Type B pancreatic cell (in vitro differentiated cells): ENCODE measurements around the gene TAC3. TPM values are rescaled to one million over a fixed set of nuclear protein-coding genes. Genes with fewer than 3 reads are reported as not detected.
A peak's percentile ranks its signal among the peaks of the same experiment; 100 is the strongest.
"Not testable (repeated sequence)": the region's sequence is repeated elsewhere in the genome, so short reads cannot be mapped to it uniquely, and the experiment has no call there.

Experiments used
- DNase-seq: peaks from one replicate; pipeline ENCODE4 v3.0.0; 2021; ENCODE audit warnings: mixed read lengths; ENCODE audit not compliant: unreplicated experiment; ENCODE audit errors: extremely low spot score
- H3K27ac Mint-ChIP-seq: 2 replicates; pipeline ENCODE4 v1.8.0; 2021; ENCODE audit warnings: mild to moderate bottlenecking, mixed read lengths
- H3K27me3 Mint-ChIP-seq: 2 replicates; pipeline ENCODE4 v1.8.0; 2021; ENCODE audit warnings: mixed read lengths
- H3K36me3 Mint-ChIP-seq: 2 replicates; pipeline ENCODE4 v1.8.0; 2021; ENCODE audit warnings: mixed read lengths
- H3K4me1 Mint-ChIP-seq: one replicate; pipeline ENCODE4 v1.8.0; 2021; ENCODE audit warnings: mixed read lengths; ENCODE audit not compliant: unreplicated experiment
- H3K4me3 Mint-ChIP-seq: 2 replicates; pipeline ENCODE4 v1.8.0; 2021; ENCODE audit warnings: mild to moderate bottlenecking, mixed read lengths
- H3K9me3 Mint-ChIP-seq: 2 replicates; pipeline ENCODE4 v1.8.0; 2021; ENCODE audit warnings: mixed read lengths
- CTCF ChIP-seq: fragments of 200-600 bp; sonication (generic); conservative IDR thresholded peaks from 2 replicates; pipeline ENCODE4 v1.5.0; 2021; ENCODE audit warnings: antibody characterized with exemption, mild to moderate bottlenecking
- total RNA-seq: library from RNA; stranded (reverse); gene quantifications from 2 replicates; pipeline ENCODE4 v1.2.1, GENCODE V29; 2021; ENCODE audit warnings: low replicate concordance

Gene TAC3
- total RNA-seq, 1 donor from 2014 or later, result 3.1 TPM

- no peak overlapping the region for H3K27ac Mint-ChIP-seq
- no peaks in the 10 kb centered on the region for H3K36me3 Mint-ChIP-seq
- H3K4me3 Mint-ChIP-seq, result no peak overlapping the region
- DNase-seq, result no peak
- peaks cover 12% of the 10 kb centered on the region for H3K4me1 Mint-ChIP-seq
- H3K9me3 Mint-ChIP-seq, result no peaks in the 10 kb centered on the region
- TF ChIP-seq CTCF, result no peak
- peaks cover 9% of the 10 kb centered on the region for H3K27me3 Mint-ChIP-seq
Observed at GRCh38 chr12:57019983-57020719, 3.8 kb upstream of the TAC3 start.

GRCh38 chr12:57018906-57019305 lies 2.6 kb upstream of the TAC3 start:
- H3K36me3 Mint-ChIP-seq, result no peaks in the 10 kb centered on the region
- peak overlapping the region; percentile 82 for H3K27ac Mint-ChIP-seq

GRCh38 chr12:57018353-57018752 lies 2.0 kb upstream of the TAC3 start:
- peaks cover 22% of the 10 kb centered on the region for H3K27me3 Mint-ChIP-seq
- not testable (repeated sequence) for DNase-seq, H3K36me3 Mint-ChIP-seq, H3K4me3 Mint-ChIP-seq, H3K4me1 Mint-ChIP-seq, H3K9me3 Mint-ChIP-seq
- H3K27ac Mint-ChIP-seq, result peak overlapping the region; percentile 82

More at GRCh38 chr12:57018906-57019305, 2.6 kb upstream of the TAC3 start:
- TF ChIP-seq CTCF, result no peak
- peaks cover 11% of the 10 kb centered on the region for H3K4me1 Mint-ChIP-seq
- H3K9me3 Mint-ChIP-seq, result no peaks in the 10 kb centered on the region
- no peak overlapping the region for H3K4me3 Mint-ChIP-seq
- peaks cover 19% of the 10 kb centered on the region for H3K27me3 Mint-ChIP-seq
- DNase-seq, result no peak

GRCh38 chr12:57012600-57013465 lies 3.5 kb downstream of the TAC3 start:
- H3K4me3 Mint-ChIP-seq, result no peak overlapping the region
- H3K27me3 Mint-ChIP-seq, result peaks cover 34% of the 10 kb centered on the region
- peaks cover 11% of the 10 kb centered on the region for H3K4me1 Mint-ChIP-seq
- no peaks in the 10 kb centered on the region for H3K9me3 Mint-ChIP-seq
- no peaks in the 10 kb centered on the region for H3K36me3 Mint-ChIP-seq
- TF ChIP-seq CTCF, result peak; percentile 15
- no peak overlapping the region for H3K27ac Mint-ChIP-seq
- DNase-seq, result no peak

GRCh38 chr12:57011438-57012424 lies 4.6 kb downstream of the TAC3 start:
- H3K9me3 Mint-ChIP-seq, result no peaks in the 10 kb centered on the region
- H3K4me1 Mint-ChIP-seq, result peaks cover 11% of the 10 kb centered on the region
- no peaks in the 10 kb centered on the region for H3K36me3 Mint-ChIP-seq
- no peak for TF ChIP-seq CTCF
- H3K27ac Mint-ChIP-seq, result no peak overlapping the region
- no peak overlapping the region for H3K4me3 Mint-ChIP-seq
- no peak for DNase-seq
- H3K27me3 Mint-ChIP-seq, result peaks cover 34% of the 10 kb centered on the region
